ENCODE results near the gene ZNF506.

DNA sequence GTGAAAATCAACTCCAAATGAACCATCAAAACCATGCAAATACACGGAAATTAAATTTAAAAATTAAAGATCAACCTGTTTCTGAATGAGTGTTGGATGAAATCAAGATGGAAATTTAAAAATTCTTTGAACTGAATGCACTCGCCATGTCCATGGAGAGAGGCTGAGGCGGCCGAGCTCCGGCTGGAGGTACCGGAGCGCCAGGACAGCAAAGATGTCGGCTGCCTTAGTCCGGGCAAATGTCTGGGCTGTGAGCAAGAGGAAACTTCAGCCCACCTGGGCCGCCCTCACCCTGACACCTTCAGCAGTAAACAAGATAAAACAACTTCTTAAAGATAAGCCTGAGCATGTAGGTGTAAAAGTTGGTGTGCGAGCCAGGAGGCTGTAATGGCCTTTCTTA, 5.3 kb upstream of the ZNF506 start:
- TF ChIP-seq, protein P1, sequence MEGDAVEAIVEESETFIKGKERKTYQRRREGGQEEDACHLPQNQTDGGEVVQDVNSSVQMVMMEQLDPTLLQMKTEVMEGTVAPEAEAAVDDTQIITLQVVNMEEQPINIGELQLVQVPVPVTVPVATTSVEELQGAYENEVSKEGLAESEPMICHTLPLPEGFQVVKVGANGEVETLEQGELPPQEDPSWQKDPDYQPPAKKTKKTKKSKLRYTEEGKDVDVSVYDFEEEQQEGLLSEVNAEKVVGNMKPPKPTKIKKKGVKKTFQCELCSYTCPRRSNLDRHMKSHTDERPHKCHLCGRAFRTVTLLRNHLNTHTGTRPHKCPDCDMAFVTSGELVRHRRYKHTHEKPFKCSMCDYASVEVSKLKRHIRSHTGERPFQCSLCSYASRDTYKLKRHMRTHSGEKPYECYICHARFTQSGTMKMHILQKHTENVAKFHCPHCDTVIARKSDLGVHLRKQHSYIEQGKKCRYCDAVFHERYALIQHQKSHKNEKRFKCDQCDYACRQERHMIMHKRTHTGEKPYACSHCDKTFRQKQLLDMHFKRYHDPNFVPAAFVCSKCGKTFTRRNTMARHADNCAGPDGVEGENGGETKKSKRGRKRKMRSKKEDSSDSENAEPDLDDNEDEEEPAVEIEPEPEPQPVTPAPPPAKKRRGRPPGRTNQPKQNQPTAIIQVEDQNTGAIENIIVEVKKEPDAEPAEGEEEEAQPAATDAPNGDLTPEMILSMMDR (IDR thresholded peaks at IDR 0.05; ENCODE audit: insufficient read depth, low read depth, low read length) = no peak
- no peak for TF ChIP-seq EZH2 (IDR thresholded peaks at IDR 0.05; ENCODE audit: insufficient read depth, low read length)

Measured in astrocyte (in vitro differentiated cells and primary cell).